Mesendoderm (in vitro differentiated cells): ENCODE results near the gene RYR3.

Experiments used
- DNase-seq: peaks from one replicate; pipeline ENCODE4 v3.0.0; 2013
- H2AK5ac ChIP-seq: 2 replicates; pipeline ENCODE4 v1.6.1; 2013; ENCODE audit warnings: low read length, inconsistent platforms
- H2BK120ac ChIP-seq: 2 replicates; pipeline ENCODE4 v1.6.1; 2013; ENCODE audit warnings: low read depth, mild to moderate bottlenecking, low read length, moderate library complexity, mixed read lengths
- H2BK15ac ChIP-seq: replicated peaks from 2 replicates; pipeline ENCODE4 v1.6.1; 2013; ENCODE audit warnings: low read depth, mild to moderate bottlenecking, moderate library complexity
- H2BK5ac ChIP-seq: 2 replicates; pipeline ENCODE4 v1.6.1; 2013; ENCODE audit warnings: low read length, inconsistent platforms
- H3K18ac ChIP-seq: 2 replicates; pipeline ENCODE4 v1.6.1; 2013; ENCODE audit warnings: mild to moderate bottlenecking, low read length, mixed read lengths
- H3K23ac ChIP-seq: one replicate; pipeline ENCODE4 v1.6.1; 2013; ENCODE audit warnings: low read length
- H3K27ac ChIP-seq: 2 replicates; pipeline ENCODE4 v1.5.1; 2013; ENCODE audit warnings: low read depth, mild to moderate bottlenecking, inconsistent platforms, low read length, moderate library complexity
- H3K27me3 ChIP-seq: 2 replicates; pipeline ENCODE4 v1.6.1; 2013; ENCODE audit warnings: low read length, control low read depth, mild to moderate bottlenecking, inconsistent platforms; ENCODE audit not compliant: insufficient read depth, poor library complexity
- H3K36me3 ChIP-seq: 2 replicates; pipeline ENCODE4 v1.6.1; 2013; ENCODE audit warnings: low read length, inconsistent platforms; ENCODE audit not compliant: control insufficient read depth, insufficient read depth
- H3K4ac ChIP-seq: one replicate; pipeline ENCODE4 v1.6.1; 2013; ENCODE audit warnings: low read depth, mild to moderate bottlenecking, low read length, moderate library complexity
- H3K4me1 ChIP-seq: 2 replicates; pipeline ENCODE4 v1.6.1; 2013; ENCODE audit warnings: low read depth, low read length, inconsistent platforms; ENCODE audit not compliant: control insufficient read depth
- H3K4me2 ChIP-seq: 2 replicates; pipeline ENCODE4 v1.6.1; 2013; ENCODE audit warnings: low read length
- H3K4me3 ChIP-seq: 2 replicates; pipeline ENCODE4 v1.5.1; 2013; ENCODE audit warnings: mild to moderate bottlenecking, low read length
- H3K56ac ChIP-seq: one replicate; pipeline ENCODE4 v1.6.1; 2013; ENCODE audit warnings: low read length
- H3K79me1 ChIP-seq: 2 replicates; pipeline ENCODE4 v1.6.1; 2013; ENCODE audit warnings: low read length, inconsistent platforms
- H3K79me2 ChIP-seq: 2 replicates; pipeline ENCODE4 v1.6.1; 2013; ENCODE audit warnings: mild to moderate bottlenecking, low read length; ENCODE audit not compliant: control insufficient read depth, insufficient read depth
- H3K9ac ChIP-seq: 2 replicates; pipeline ENCODE4 v1.6.1; 2013; ENCODE audit warnings: low read length, inconsistent platforms
- H4K5ac ChIP-seq: one replicate; pipeline ENCODE4 v1.6.1; 2013; ENCODE audit warnings: low read length
- H4K8ac ChIP-seq: one replicate; pipeline ENCODE4 v1.6.1; 2013; ENCODE audit warnings: low read depth, mild to moderate bottlenecking, control low read depth, low read length, moderate library complexity
- WGBS: extraction: QIAGEN DNeasy Blood & Tissue Kit; methylation state at CpG from one replicate; pipeline ENCODE4 v1.1.7; 2013; ENCODE audit warnings: low lambda C conversion rate, missing lambda C conversion rate; ENCODE audit not compliant: insufficient coverage; ENCODE audit errors: extremely low coverage; 5-methylcytosine and 5-hydroxymethylcytosine counted together

The RYR3 gene

GRCh38 chr15:33664947-33665346 lies 354.2 kb downstream of the RYR3 start:
- no peak overlapping the region for H3K18ac ChIP-seq
- no peak overlapping the region for H4K8ac ChIP-seq
- no peaks in the 10 kb centered on the region for H3K27me3 ChIP-seq
- no peaks in the 10 kb centered on the region for H3K36me3 ChIP-seq
- no peaks in the 10 kb centered on the region for H3K79me1 ChIP-seq
- H3K27ac ChIP-seq: no peak overlapping the region
- H2BK15ac ChIP-seq: no peak overlapping the region
- H3K56ac ChIP-seq: no peak overlapping the region
- no peak overlapping the region for H2BK120ac ChIP-seq
- H3K9ac ChIP-seq: no peak overlapping the region
- H3K4me2 ChIP-seq: no peak overlapping the region
- no CpG with 5 or more reads among the region's 2 CpGs for WGBS
- no peak for DNase-seq
- no peak overlapping the region for H3K4ac ChIP-seq
- no peak overlapping the region for H3K4me3 ChIP-seq
- no peak overlapping the region for H2BK5ac ChIP-seq
- H4K5ac ChIP-seq: no peak overlapping the region
- H2AK5ac ChIP-seq: no peak overlapping the region
- H3K23ac ChIP-seq: no peak overlapping the region
- no peaks in the 10 kb centered on the region for H3K4me1 ChIP-seq
- no peaks in the 10 kb centered on the region for H3K79me2 ChIP-seq

DNA sequence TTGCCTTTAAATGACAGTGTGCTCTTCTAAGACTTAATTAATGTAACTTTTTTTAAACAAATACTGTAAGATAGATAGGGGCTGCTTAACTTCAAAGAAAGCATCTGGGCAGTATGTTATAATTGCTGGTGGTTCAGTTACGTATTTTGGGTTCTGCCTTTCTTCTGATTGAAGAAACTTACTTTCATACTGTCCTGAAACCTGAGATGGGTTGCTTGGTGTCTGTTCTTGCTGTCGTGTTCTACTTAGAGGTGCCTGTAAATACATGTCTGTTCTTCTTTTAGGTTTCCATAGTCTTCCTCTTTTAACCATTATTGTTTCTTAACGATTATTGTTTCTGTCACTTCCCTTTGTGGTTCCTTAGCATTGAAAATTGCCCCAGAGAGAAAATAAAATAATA lies 359.8 kb downstream of the RYR3 start:
- H3K4me1 ChIP-seq: no peaks in the 10 kb centered on the region
- no peak overlapping the region for H2BK5ac ChIP-seq
- H3K4me3 ChIP-seq: no peak overlapping the region
- DNase-seq: no peak
- H3K79me2 ChIP-seq: no peaks in the 10 kb centered on the region
- no CpG with 5 or more reads among the region's 3 CpGs for WGBS
- H3K27me3 ChIP-seq: no peaks in the 10 kb centered on the region
- no peak overlapping the region for H3K4me2 ChIP-seq
- H4K8ac ChIP-seq: no peak overlapping the region
- no peak overlapping the region for H2BK15ac ChIP-seq
- no peaks in the 10 kb centered on the region for H3K79me1 ChIP-seq
- H4K5ac ChIP-seq: no peak overlapping the region
- no peak overlapping the region for H3K9ac ChIP-seq
- no peak overlapping the region for H3K18ac ChIP-seq
- no peak overlapping the region for H3K4ac ChIP-seq
- no peak overlapping the region for H3K23ac ChIP-seq
- no peak overlapping the region for H2BK120ac ChIP-seq
- no peak overlapping the region for H3K56ac ChIP-seq
- no peak overlapping the region for H2AK5ac ChIP-seq
- no peak overlapping the region for H3K27ac ChIP-seq
- no peaks in the 10 kb centered on the region for H3K36me3 ChIP-seq

GRCh38 chr15:33671456-33671855 lies 360.7 kb downstream of the RYR3 start:
- H3K23ac ChIP-seq: no peak overlapping the region
- H2BK120ac ChIP-seq: no peak overlapping the region
- H2AK5ac ChIP-seq: no peak overlapping the region
- H2BK15ac ChIP-seq: no peak overlapping the region
- no peak overlapping the region for H3K56ac ChIP-seq
- no peak overlapping the region for H4K8ac ChIP-seq
- no peak overlapping the region for H3K4ac ChIP-seq
- H3K9ac ChIP-seq: no peak overlapping the region
- no peaks in the 10 kb centered on the region for H3K36me3 ChIP-seq
- no CpG with 5 or more reads among the region's 5 CpGs for WGBS
- no peak overlapping the region for H2BK5ac ChIP-seq
- no peaks in the 10 kb centered on the region for H3K79me1 ChIP-seq
- no peak overlapping the region for H3K18ac ChIP-seq
- no peak overlapping the region for H3K27ac ChIP-seq
- no peaks in the 10 kb centered on the region for H3K79me2 ChIP-seq
- no peak overlapping the region for H3K4me2 ChIP-seq
- H4K5ac ChIP-seq: no peak overlapping the region
- DNase-seq: no peak
- no peaks in the 10 kb centered on the region for H3K4me1 ChIP-seq
- H3K4me3 ChIP-seq: no peak overlapping the region
- no peaks in the 10 kb centered on the region for H3K27me3 ChIP-seq

- Histone ChIP-seq H3K9ac (no peak overlapping the region), H3K23ac (no peak overlapping the region), H3K4me2 (no peak overlapping the region), H3K4me3 (no peak overlapping the region), H3K79me1 (no peaks in the 10 kb centered on the region), H3K27ac (no peak overlapping the region), H2BK15ac (no peak overlapping the region), H3K56ac (no peak overlapping the region), H4K8ac (no peak overlapping the region), H3K4me1 (peaks cover 1% of the 10 kb centered on the region), H2AK5ac (no peak overlapping the region), H2BK120ac (no peak overlapping the region), H3K18ac (no peak overlapping the region), H3K36me3 (no peaks in the 10 kb centered on the region), H3K4ac (no peak overlapping the region), H2BK5ac (no peak overlapping the region), H4K5ac (no peak overlapping the region), H3K27me3 (no peaks in the 10 kb centered on the region), H3K79me2 (no peaks in the 10 kb centered on the region)
- peak; percentile 57 for DNase-seq
- WGBS: no CpG with 5 or more reads among the region's 4 CpGs
Measured at GRCh38 chr15:33675246-33675645, 364.5 kb downstream of the RYR3 start.

GRCh38 chr15:33677238-33677830 lies 366.6 kb downstream of the RYR3 start:
- Histone ChIP-seq H3K27ac (no peak overlapping the region), H3K23ac (no peak overlapping the region), H2BK15ac (no peak overlapping the region), H2BK5ac (no peak overlapping the region), H3K18ac (no peak overlapping the region), H3K56ac (no peak overlapping the region), H3K4ac (no peak overlapping the region), H3K79me2 (no peaks in the 10 kb centered on the region), H2BK120ac (no peak overlapping the region), H3K9ac (no peak overlapping the region), H3K4me3 (no peak overlapping the region), H4K5ac (no peak overlapping the region), H3K27me3 (no peaks in the 10 kb centered on the region), H3K79me1 (no peaks in the 10 kb centered on the region), H3K36me3 (no peaks in the 10 kb centered on the region), H4K8ac (no peak overlapping the region), H3K4me2 (no peak overlapping the region), H3K4me1 (peaks cover 1% of the 10 kb centered on the region), H2AK5ac (no peak overlapping the region)
- WGBS: no CpG with 5 or more reads among the region's 8 CpGs
- no peak for DNase-seq

- H2AK5ac ChIP-seq: no peak overlapping the region
- H3K18ac ChIP-seq: no peak overlapping the region
- H4K5ac ChIP-seq: no peak overlapping the region
- H3K4me2 ChIP-seq: no peak overlapping the region
- H3K4me3 ChIP-seq: no peak overlapping the region
- H2BK5ac ChIP-seq: no peak overlapping the region
- H4K8ac ChIP-seq: no peak overlapping the region
- WGBS: no CpG with 5 or more reads among the region's 3 CpGs
- no peak overlapping the region for H3K27ac ChIP-seq
- no peak overlapping the region for H3K56ac ChIP-seq
- H3K4me1 ChIP-seq: peaks cover 1% of the 10 kb centered on the region
- no peak overlapping the region for H3K9ac ChIP-seq
- no peaks in the 10 kb centered on the region for H3K36me3 ChIP-seq
- H3K23ac ChIP-seq: no peak overlapping the region
- no peak overlapping the region for H2BK15ac ChIP-seq
- H3K79me1 ChIP-seq: no peaks in the 10 kb centered on the region
- DNase-seq: no peak
- H3K27me3 ChIP-seq: no peaks in the 10 kb centered on the region
- no peak overlapping the region for H2BK120ac ChIP-seq
- H3K79me2 ChIP-seq: no peaks in the 10 kb centered on the region
- H3K4ac ChIP-seq: no peak overlapping the region
Measured at GRCh38 chr15:33678176-33678575, 367.4 kb downstream of the RYR3 start.
